ENCODE data around the gene NPAS3.

Gene NPAS3

GRCh38 chr14:33691907-33692306, 753.2 kb downstream of the NPAS3 start:
- no peak for DNase-seq

DNA sequence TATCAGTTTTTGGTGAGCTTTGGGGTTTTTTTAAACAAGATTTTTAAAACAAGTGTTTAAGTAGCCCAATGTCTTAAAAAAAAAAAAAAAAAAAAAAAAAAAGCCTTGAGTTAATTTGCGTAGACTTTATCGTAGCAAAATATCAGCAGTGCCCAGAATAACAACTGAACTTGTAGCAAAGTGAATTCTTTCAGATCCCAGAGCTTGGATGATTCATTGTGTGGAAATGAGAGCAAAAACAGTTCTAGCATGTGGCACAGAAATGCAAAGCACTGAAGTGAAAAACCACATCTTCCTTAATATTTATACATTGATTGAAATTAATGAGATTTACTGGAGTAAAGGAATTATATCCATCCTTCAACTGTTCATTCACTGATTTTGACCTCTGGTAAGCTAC, 754.1 kb downstream of the NPAS3 start:
- peak; percentile 95 for DNase-seq

DNA sequence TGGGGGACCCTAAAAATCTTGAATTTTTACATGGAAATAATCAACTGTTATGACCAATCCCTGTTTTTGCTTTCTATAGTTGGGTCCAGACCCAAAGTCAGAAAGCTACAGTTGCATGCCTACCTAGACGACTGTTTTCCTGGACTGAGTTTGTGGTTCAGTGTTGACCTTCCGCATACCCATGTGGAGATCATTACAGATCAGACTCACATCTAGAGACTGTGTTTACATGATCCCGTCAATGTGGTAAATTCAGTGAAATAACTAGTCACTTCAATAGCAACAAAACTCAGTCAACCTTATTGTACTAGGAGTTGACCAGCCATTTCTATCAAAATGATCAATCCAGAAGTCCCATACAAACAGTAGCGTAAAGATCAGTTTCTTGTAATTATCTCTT, 754.6 kb downstream of the NPAS3 start:
- DNase-seq: peak; percentile 89

DNA sequence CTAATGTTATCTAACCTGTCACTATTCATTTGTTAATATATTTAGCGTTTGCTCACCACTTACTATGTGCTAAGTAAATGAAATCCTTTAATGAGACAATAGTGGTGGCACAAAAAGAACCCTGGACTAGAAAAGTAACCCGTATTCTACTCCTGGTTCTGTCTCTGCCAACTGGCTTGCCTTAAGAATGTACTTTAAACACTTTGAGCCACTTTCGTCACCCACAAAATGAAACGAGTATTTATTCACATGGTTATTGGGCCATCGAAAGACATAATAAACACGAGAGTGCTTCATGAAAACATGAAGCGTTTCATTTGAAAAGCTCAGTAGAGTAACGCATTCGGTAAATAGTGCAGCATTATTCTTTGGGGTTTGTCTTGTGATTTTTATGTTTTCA, 757.5 kb downstream of the NPAS3 start:
- DNase-seq: no peak

GRCh38 chr14:33699300-33699983, 760.8 kb downstream of the NPAS3 start:
- no peak for DNase-seq

GRCh38 chr14:33700052-33700451, 761.4 kb downstream of the NPAS3 start:
- DNase-seq: no peak

DNA sequence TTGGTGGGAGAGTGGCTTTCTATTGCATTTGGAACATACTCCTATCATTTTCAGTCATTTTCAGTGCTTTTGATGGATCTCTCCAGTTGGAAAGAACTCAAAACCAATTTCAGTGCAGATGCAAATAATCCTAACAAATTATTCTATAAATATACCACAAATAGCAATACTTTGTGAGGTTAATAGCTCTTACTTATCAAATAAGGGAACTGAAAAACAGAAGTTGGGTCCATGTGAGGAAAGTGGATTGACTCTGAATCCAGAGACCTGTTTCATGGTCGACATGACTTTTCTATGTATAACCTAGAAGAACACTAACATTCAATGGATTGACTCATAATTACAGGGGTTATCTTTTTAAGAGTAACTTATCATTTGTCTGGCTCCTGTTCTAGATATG, 763.6 kb downstream of the NPAS3 start:
- no peak for DNase-seq

DNA sequence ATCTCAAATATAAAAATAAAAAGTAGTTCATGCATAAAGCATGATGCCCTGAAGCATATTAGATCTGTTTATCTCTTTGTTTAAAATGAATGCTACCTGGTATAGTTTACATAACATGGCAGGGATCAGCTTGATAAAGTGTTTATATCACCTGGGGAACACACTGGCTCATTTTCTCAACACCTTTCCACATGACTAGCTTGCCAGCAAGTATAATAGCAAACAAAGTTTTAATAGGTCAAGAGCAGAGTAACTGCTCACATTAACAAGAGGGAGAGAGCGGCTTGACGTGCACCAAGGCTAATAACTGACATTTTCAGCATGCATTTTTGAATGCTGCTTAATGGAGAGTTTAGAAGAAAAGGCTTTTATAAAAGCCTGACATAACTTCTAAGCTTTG, 765.8 kb downstream of the NPAS3 start:
- DNase-seq: no peak

DNA sequence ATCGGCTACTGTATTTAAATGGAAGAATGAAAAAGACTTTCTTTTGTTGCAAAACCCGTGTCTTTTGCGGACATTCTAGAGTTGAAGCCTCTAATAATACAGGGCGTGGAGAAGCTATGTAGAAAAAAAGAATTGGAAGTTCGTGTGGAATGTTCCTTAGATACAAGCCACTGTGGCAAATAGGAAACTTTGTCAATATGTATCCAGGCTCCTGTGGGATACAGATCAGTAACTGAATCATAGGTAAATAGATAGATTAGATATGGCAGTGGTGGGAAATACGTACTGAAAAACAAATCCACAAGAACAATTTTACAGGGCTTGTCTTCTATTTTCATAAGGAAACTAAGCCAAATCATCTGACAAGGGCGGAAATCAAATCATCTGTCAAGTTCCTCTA, 766.8 kb downstream of the NPAS3 start:
- DNase-seq: no peak

- peak; percentile 17 for DNase-seq
These were observed 769.0 kb downstream of the NPAS3 start for GRCh38 chr14:33707716-33708115.

GRCh38 chr14:33709283-33709682, 770.6 kb downstream of the NPAS3 start:
- no peak for DNase-seq

DNA sequence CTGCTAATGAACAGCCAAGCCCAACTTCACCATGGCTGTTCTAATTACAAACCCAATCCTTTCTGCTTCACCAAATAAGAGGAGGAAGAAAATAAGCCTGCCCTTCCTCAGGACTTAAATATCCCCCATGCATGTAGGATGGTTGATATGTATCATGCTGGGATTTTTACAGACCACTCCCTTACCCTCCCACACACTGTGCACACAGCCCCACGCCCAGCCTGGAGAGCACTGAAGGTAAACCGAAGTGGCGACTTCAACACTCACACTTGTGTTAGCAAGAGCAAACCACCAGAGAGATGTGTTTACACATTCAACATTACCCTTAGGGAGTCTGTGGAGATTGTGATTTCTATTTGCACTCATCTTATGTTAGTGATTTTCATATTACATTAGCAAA, 771.0 kb downstream of the NPAS3 start:
- DNase-seq: no peak

DNA sequence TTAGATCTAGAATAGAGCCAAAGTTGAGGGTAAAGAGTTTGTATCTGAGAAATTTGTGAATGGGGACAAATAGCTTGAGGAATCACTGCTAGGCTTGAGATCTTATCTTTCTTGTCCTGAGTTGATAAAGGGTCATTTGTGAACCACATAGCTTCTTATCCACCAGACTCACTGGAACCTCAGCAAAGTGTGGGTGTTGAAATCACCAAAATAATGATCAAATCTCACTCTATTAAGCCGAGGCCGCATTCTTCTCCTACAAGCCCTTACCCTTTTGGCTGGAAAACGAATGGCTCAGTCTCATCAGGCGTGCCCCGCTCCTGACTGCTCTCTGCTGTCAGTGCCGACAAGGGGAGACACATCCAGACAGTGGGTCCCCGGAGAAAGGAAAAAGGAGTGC, 771.6 kb downstream of the NPAS3 start:
- DNase-seq: no peak

DNA sequence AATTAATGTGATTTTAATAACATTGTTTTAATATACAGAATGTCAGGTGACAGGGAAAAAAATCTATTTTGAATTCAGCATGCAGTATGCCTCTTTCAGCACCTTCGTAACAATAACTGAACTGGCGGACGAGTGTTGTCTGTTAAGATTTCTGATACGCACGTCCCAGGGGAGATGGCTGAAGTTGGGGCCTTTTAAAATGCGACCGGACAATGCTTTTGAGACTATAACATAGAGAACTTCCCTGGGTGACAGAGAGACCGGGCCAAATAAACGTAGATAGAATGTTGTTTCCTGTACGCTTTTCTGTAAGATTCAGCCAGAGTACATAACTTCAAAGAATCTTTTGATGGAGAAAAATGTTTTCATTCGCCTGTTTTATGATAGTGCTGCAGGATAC, 772.5 kb downstream of the NPAS3 start:
- no peak for DNase-seq

GRCh38 chr14:33711811-33712216, 773.1 kb downstream of the NPAS3 start:
- no peak for DNase-seq

DNA sequence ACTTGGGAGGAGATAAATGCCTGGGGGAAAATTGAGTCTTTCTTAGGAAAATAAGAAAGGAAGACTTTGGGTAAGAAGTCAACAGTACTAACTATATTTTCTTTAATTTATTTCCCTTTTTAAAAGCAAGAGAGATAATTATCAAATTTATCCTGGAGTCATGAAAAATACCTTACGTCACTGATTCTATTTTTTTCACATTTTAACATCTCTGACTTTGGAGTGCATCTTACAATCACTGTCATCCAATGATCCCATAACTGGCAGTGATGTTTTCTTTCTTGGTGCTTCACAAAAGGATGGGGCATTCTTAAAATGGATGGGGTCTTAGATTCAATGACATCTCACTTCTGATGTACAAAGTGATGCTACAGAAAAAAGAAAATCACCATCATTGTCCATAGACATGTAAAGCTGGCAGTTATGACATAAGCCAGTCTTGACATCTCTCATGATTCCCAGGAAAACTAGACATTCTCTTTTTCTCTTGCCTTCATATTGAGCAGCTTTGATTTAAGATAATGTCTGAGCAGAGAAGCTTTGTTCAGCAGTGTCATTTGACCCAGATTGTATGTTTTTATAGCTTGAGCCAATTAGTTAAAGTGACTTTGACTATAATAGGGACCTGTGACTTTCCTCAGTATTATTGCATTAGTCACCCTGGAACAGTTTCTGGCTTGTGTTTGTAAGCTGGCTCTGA, 776.0 kb downstream of the NPAS3 start:
- DNase-seq: peak; percentile 85

DNA sequence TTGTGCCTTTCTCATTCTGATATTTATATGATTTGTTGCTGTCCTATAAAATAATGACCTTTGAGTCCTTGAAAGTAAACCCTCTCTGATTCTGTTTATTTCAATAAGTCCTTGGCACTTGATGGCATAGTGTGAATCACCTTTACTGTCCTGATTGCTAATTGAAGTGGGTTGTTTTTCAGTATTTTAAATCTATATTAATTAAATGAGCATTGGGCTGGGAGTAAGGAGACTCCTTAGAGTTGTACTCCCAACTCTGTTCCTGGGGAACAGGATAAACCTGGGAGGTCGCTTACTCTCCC, 776.5 kb downstream of the NPAS3 start:
- no peak for DNase-seq

GRCh38 chr14:33716921-33717320, 778.2 kb downstream of the NPAS3 start:
- DNase-seq: peak; percentile 36

DNA sequence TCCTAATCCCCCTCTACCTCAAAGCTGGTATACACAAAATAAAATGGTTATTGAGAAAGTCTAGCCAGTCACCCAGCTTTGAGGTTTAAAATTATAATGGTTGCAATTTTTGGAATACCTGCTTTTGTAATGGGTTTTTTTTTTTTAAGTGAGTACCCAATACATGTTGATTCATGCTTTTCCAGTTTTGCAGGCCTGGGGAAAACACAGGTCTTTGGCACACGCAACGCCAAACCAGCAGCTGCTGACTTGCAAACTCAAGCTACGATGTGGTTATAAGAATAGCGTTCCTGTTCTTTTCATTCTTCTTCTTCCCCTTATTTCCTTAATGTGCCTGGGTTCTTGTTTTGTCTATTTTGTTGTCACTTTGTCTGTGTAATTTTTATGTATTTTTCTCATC, 779.2 kb downstream of the NPAS3 start:
- DNase-seq: no peak

DNA sequence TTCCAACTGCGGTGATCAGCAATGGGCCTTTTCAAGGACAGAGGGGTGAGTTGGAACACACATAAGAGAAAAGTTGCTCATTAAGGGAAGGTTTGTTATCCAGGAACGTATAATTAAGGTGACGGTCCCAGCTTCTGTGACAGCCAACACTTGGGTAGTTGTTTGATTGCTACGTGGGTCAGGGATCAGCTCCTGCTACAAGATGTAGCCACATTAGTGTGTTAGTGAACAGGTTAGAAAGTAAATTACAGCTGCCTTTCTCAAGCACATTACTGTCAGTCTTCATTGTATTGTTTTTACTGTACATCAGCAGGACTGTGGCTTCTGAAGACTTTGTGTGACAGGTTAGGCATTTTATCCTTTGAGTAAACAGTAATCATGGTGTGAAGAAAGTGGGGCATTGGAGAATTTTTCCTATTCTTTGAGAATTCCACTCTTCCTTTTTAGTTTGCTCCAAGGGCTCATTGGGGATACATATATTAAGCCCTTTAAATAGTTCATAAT, 781.7 kb downstream of the NPAS3 start:
- DNase-seq: no peak

DNA sequence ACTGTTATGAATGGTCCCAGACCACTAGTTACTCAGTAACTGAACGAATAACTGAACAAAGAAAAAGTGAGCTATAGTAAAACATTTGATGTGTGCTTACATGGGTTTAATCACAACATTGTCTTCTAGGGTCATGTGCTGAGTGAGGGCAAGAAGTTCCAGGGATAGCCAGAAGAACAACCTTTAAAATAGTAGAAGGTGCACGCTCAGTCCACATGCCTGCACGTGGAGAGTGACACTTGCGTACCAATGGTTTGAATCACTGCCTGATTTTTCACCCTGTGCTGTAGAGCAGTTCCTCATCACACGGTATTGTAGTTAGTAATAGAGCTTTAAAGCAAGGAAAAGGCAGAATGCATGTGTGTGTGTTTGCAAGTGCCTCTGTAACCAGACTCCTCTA, 788.0 kb downstream of the NPAS3 start:
- DNase-seq: no peak

DNA sequence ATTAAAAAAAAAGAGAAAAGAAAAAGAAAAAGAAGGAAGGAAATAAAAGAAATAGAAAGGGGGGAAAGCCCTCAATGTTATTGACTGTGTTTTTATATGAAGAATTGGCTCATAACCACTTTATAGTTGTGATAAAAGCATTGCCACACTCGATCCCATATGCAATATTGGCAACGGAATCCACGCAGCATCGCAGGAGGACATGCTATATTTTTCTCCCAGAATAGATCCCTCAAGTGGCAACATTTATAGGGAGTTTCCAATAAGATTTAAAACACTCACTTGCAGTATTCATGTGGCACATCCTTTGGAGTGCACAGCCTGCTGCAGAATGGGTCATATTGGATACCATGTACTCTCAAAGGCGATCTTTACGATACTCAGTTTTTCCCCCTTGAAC, 788.9 kb downstream of the NPAS3 start:
- no peak for DNase-seq

GRCh38 chr14:33728010-33728498, 789.4 kb downstream of the NPAS3 start:
- DNase-seq: no peak

- peak; percentile 53 for DNase-seq
These were observed 791.5 kb downstream of the NPAS3 start for GRCh38 chr14:33730156-33730555.

Measured in fibroblast of skin of back (primary cell).